Large intestine (tissue), 3 donors: ENCODE results near the gene MAP2K7. TPM values are rescaled to one million over a fixed set of nuclear protein-coding genes. Genes with fewer than 3 reads are reported as not detected.
"Not testable (repeated sequence)": the region's sequence is repeated elsewhere in the genome, so short reads cannot be mapped to it uniquely, and the experiment has no call there.

ENCODE experiments used
- DNase-seq, 2 donors: peaks; one replicate each; pipeline versions ENCODE4 v3.0.0 to v3.0.0-alpha.2; 2013
- H3K27ac ChIP-seq: one replicate; pipeline ENCODE4 v1.5.1; 2013; ENCODE audit warnings: low read length
- H3K27me3 ChIP-seq: 2 replicates; pipeline ENCODE4 v1.6.1; 2013; ENCODE audit warnings: low read length; ENCODE audit not compliant: control insufficient read depth, insufficient read depth
- H3K36me3 ChIP-seq: 2 replicates; pipeline ENCODE4 v1.6.1; 2013; ENCODE audit warnings: low read length; ENCODE audit not compliant: control insufficient read depth, insufficient read depth
- H3K4me1 ChIP-seq: one replicate; pipeline ENCODE4 v1.6.1; 2013; ENCODE audit warnings: low read length; ENCODE audit not compliant: control insufficient read depth, insufficient read depth
- H3K4me3 ChIP-seq: one replicate; pipeline ENCODE4 v1.5.1; 2013; ENCODE audit warnings: low read length
- H3K9me3 ChIP-seq: one replicate; pipeline ENCODE4 v1.6.1; 2013; ENCODE audit warnings: mild to moderate bottlenecking, low read depth, low read length, moderate library complexity; ENCODE audit not compliant: control insufficient read depth
- WGBS: methylation state at CpG from one replicate; pipeline ENCODE4 v1.1.5; 2013; ENCODE audit warnings: low lambda C conversion rate; ENCODE audit not compliant: insufficient coverage; 5-methylcytosine and 5-hydroxymethylcytosine counted together
- polyA plus RNA-seq: library from polyadenylated mRNA; unstranded; fragments of 120-200 nt; gene quantifications from one replicate; pipeline ENCODE4 v1.2.1, GENCODE V29; 2013

The MAP2K7 gene
- polyA plus RNA-seq, 1 donor = 28.5 TPM

DNA sequence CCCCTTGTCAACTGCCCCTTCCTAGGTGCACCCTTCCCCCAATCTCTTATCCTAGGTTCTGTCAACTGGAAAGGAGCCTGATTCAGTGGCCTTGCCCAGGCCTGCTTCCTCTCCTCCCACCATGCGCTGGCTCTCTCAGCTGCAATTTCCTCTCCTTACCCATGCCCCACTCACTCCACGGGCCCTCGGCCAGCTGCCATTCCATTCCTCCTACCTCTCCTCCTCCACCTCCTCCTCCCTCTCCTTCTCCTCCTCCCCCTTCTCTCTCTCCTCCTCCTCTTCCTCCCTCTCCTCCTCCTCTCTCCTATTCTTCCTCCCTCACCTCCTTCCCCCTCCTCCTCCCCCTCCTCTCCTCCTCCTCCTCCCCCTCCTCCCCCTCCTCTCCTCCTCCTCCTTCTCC, 49.4 kb downstream of the MAP2K7 start:
- peaks cover 7% of the 10 kb centered on the region for H3K36me3 ChIP-seq
- H3K9me3 ChIP-seq = no peaks in the 10 kb centered on the region
- no peaks in the 10 kb centered on the region for H3K4me1 ChIP-seq
- no peak overlapping the region for H3K4me3 ChIP-seq
- WGBS = 52% methylated on average over 3 of the region's 3 CpGs
- no peak overlapping the region for H3K27ac ChIP-seq
- H3K27me3 ChIP-seq = no peaks in the 10 kb centered on the region
- DNase-seq = no peak

DNA sequence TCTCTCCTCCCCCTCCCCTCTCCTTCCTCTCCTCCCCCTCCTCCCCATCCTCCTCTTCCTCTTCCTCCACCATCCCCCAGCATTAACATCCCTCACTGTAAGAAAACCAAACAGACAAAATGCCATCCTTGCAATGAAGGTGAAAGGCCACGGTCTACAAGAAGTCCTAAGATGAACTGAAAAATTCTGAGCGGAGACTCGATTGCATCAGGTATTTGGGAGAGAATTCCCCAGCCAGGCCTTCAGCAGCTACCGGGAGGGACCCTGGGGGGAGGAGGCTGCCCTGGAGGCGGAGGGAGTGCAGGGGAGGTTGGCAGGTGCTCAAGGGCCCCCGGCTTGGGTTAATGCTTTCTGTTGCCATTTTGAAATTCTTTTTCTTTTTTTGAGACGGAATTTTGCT, 49.9 kb downstream of the MAP2K7 start:
- Histone ChIP-seq H3K27me3 (no peaks in the 10 kb centered on the region), H3K36me3 (peaks cover 12% of the 10 kb centered on the region), H3K27ac (no peak overlapping the region), H3K4me1 (no peaks in the 10 kb centered on the region), H3K4me3 (no peak overlapping the region), H3K9me3 (no peaks in the 10 kb centered on the region)
- DNase-seq = no peak
- WGBS = no CpG with 5 or more reads among the region's 7 CpGs

DNA sequence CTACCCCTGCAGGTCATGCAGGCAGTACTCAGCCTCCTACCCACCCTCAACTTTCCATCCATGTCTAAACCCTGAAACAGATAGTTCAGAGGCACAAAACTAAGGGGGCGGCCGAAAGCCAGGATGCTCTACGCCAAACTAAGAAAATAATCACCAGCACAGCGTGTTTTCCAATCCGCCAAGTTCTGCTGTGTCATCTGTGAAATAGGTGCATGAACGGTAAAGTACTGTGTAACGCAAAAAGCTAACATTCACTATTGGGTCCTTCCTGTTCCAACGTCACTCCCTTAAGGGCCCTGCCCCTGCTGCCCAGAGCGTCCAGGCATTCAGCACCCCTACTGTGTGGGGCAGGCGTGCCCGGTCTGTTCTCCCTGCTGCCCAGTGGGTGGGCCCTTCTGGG, 52.0 kb downstream of the MAP2K7 start:
- H3K4me3 ChIP-seq = no peak overlapping the region
- no peaks in the 10 kb centered on the region for H3K27me3 ChIP-seq
- no peaks in the 10 kb centered on the region for H3K4me1 ChIP-seq
- DNase-seq = no peak
- WGBS = no CpG with 5 or more reads among the region's 11 CpGs
- no peaks in the 10 kb centered on the region for H3K9me3 ChIP-seq
- peaks cover 21% of the 10 kb centered on the region for H3K36me3 ChIP-seq
- no peak overlapping the region for H3K27ac ChIP-seq

DNA sequence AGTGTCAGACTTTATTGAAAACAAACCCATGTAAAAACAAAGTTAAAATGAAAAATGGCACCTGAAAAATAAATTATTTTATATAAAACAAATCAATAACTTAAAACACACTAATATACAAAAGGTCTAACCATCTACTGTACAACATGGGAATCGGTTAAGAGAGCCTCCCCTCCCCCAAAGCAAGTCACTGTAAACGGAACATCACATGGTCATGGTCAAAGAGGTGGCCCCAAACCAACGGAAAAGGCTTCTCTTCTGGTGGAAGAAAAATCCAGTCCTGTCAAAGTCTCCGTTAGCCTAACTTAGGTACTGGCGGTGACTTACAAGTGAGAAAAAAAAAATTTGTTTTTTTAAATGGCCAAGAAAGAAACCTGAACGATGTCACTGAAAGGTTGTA, 55.5 kb downstream of the MAP2K7 start:
- H3K4me3 ChIP-seq = no peak overlapping the region
- peaks cover 49% of the 10 kb centered on the region for H3K36me3 ChIP-seq
- H3K27ac ChIP-seq = no peak overlapping the region
- peaks cover 2% of the 10 kb centered on the region for H3K9me3 ChIP-seq
- no peaks in the 10 kb centered on the region for H3K27me3 ChIP-seq
- no peak for DNase-seq
- WGBS = 80% methylated on average over 3 of the region's 6 CpGs
- H3K4me1 ChIP-seq = peaks cover 12% of the 10 kb centered on the region

DNA sequence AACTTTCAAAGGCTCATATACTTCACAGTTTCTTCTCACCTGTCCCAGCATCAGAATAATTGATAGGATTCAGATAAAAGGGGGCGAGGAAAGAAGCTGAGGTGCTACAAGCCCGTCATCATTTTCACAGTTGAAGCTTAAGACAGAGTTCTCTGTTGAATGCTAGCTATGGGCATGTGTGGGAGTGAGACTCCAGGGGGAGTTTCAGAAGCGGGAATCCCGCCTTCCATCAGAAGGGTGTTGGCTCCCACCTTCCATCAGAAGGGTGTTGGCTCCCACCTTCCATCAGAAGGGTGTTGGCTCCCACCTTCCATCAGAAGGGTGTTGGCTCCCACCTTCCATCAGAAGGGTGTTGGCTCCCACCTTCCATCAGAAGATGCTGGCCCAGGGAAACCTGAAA, 57.4 kb downstream of the MAP2K7 start:
- not testable (repeated sequence) for H3K9me3 ChIP-seq, H3K4me3 ChIP-seq, H3K27ac ChIP-seq, H3K27me3 ChIP-seq, DNase-seq
- H3K36me3 ChIP-seq = peaks cover 66% of the 10 kb centered on the region
- H3K4me1 ChIP-seq = peaks cover 12% of the 10 kb centered on the region
- no CpG with 5 or more reads among the region's 4 CpGs for WGBS

DNA sequence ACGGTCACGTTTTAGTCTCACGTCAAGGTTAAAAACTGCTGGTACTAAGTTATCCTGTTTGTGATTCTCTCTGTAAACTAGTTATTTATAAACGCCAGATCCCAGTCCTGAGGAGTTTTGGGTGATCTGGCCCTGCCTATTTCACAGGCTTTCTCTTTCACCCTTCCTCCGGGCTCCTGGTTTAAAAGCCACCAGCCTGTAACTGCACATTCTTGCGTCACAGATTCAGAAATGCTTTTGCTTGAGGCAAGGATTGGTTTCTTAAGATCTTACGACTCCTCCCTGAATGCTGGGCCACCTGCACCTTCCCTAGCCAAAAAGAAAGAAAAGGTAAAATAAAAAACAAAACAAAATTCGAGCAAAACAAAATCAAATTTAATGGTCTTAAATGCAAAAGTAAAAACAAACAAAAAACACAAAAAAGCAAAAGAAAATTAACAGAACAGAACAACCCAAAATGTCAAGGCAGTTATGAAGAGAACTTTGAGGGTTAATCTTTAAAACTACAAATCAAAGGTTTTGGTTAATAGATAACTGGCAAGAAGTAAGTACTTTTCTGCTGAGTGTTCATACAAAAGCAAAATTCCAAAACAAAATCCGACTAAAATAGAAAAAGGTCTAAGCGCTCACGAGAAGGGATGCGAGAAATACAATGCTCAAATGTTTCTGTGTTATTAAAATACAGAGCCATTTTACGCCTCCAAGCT, 58.4 kb downstream of the MAP2K7 start:
- H3K4me1 ChIP-seq = peaks cover 12% of the 10 kb centered on the region
- H3K27me3 ChIP-seq = no peaks in the 10 kb centered on the region
- no peak for DNase-seq
- H3K36me3 ChIP-seq = peaks cover 76% of the 10 kb centered on the region
- H3K9me3 ChIP-seq = peaks cover 2% of the 10 kb centered on the region
- 42% methylated on average over 9 of the region's 13 CpGs for WGBS
- H3K27ac ChIP-seq = no peak overlapping the region
- H3K4me3 ChIP-seq = no peak overlapping the region

DNA sequence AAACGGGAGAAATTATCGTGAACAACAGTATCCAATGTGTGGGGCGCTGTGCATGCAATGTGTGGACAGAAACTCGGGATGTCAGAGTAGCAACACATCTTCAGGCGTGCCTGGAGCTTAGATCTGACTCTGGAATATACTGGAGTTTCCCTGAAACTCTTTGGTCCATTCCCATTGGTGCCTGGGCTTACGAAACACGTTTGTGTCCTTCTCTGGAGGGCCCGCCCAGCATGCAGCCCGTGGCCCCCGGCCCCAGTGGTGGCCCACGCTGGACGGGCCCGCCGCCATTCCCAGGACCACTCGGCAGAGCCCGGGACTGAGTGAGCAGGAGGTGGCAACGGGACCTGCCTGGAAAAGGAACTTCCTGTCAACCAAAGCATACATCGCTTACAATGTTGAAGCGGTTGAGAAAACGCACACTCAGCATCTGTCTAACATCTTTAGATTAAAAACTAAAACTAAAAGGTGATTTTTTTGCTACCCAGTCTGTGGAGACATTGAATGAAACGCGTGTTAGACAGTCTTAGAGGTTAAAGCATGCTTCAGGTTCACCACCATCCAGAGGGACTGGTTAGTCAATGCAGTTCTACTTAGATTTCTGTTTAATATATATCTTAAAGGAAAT, 59.1 kb downstream of the MAP2K7 start:
- H3K36me3 ChIP-seq = peaks cover 79% of the 10 kb centered on the region
- peaks cover 12% of the 10 kb centered on the region for H3K4me1 ChIP-seq
- H3K9me3 ChIP-seq = peaks cover 2% of the 10 kb centered on the region
- H3K27me3 ChIP-seq = no peaks in the 10 kb centered on the region
- H3K4me3 ChIP-seq = no peak overlapping the region
- DNase-seq = peak in 1 of 2 donors; percentile 25
- WGBS = no CpG with 5 or more reads among the region's 22 CpGs
- no peak overlapping the region for H3K27ac ChIP-seq

DNA sequence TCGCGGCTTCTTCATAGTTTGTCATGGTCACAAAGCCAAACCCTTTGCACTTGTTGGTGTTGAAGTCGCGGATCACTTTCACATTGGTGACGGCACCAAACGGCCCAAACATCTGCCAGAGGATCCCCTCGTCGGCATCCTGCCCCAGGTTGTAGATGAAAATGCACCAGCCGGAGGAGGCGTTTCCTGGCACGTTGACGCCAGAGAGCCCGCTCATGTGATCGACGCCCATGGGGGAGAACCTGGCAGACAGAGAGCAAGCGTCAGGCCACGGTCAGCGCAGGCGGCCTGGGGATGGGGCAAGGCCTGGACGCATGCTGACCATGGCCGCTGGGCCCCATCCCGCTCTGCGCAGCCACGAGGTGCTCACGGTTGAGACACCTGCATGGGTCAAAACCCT, 59.9 kb downstream of the MAP2K7 start:
- peaks cover 79% of the 10 kb centered on the region for H3K36me3 ChIP-seq
- no CpG with 5 or more reads among the region's 25 CpGs for WGBS
- H3K4me1 ChIP-seq = peaks cover 12% of the 10 kb centered on the region
- H3K9me3 ChIP-seq = peaks cover 2% of the 10 kb centered on the region
- H3K4me3 ChIP-seq = no peak overlapping the region
- H3K27ac ChIP-seq = no peak overlapping the region
- no peak for DNase-seq
- H3K27me3 ChIP-seq = no peaks in the 10 kb centered on the region

Other genes with a start within 250 kb of the MAP2K7 start
- 1.1 TPM for gene RETN, start 234.8 kb upstream of the MAP2K7 start, polyA plus RNA-seq
- 0.06 TPM for gene MCEMP1, start 226.8 kb upstream of the MAP2K7 start, polyA plus RNA-seq
- gene TRAPPC5, start 223.0 kb upstream of the MAP2K7 start, polyA plus RNA-seq = 51.2 TPM
- 0.28 TPM for gene FCER2, start 201.7 kb upstream of the MAP2K7 start, polyA plus RNA-seq
- 0.57 TPM for gene CLEC4G, start 171.8 kb upstream of the MAP2K7 start, polyA plus RNA-seq
- gene CD209, start 156.3 kb upstream of the MAP2K7 start, polyA plus RNA-seq = 14.4 TPM
- gene CLEC4M, start 140.6 kb upstream of the MAP2K7 start, polyA plus RNA-seq = 0.09 TPM
- 9.3 TPM for gene EVI5L, start 73.7 kb upstream of the MAP2K7 start, polyA plus RNA-seq
- 2.1 TPM for gene PRR36, start 29.5 kb upstream of the MAP2K7 start, polyA plus RNA-seq
- gene LRRC8E, start 15.4 kb upstream of the MAP2K7 start, polyA plus RNA-seq = 0.31 TPM
- gene TGFBR3L, start 11.0 kb downstream of the MAP2K7 start, polyA plus RNA-seq = 1.4 TPM
- gene SNAPC2, start 16.5 kb downstream of the MAP2K7 start, polyA plus RNA-seq = 15.7 TPM
- gene CTXN1, start 22.3 kb downstream of the MAP2K7 start, polyA plus RNA-seq = 7.0 TPM
- gene TIMM44, start 39.8 kb downstream of the MAP2K7 start, polyA plus RNA-seq = 49.1 TPM
- 56.0 TPM for gene ELAVL1, start 101.8 kb downstream of the MAP2K7 start, polyA plus RNA-seq
- 1,345 TPM for gene CCL25, start 148.9 kb downstream of the MAP2K7 start, polyA plus RNA-seq
- gene FBN3, start 245.7 kb downstream of the MAP2K7 start, polyA plus RNA-seq = 3.5 TPM